Mesothelial cell of epicardium (in vitro differentiated cells): ENCODE measurements around the gene LRIG1. TPM values are rescaled to one million over a fixed set of nuclear protein-coding genes. Genes with fewer than 3 reads are reported as not detected.

ENCODE experiments used
- DNase-seq, 2 experiments: peaks; one replicate each; pipeline ENCODE4 v3.0.0; 2021; ENCODE audit warnings: low spot score in 2 of 2; ENCODE audit not compliant: unreplicated experiment in 2 of 2
- H3K27ac Mint-ChIP-seq: 2 replicates; pipeline ENCODE4 v1.8.0; 2021; ENCODE audit warnings: mixed read lengths
- H3K27me3 Mint-ChIP-seq: 2 replicates; pipeline ENCODE4 v1.8.0; 2021; ENCODE audit warnings: low read depth, mixed read lengths
- H3K36me3 Mint-ChIP-seq: 2 replicates; pipeline ENCODE4 v1.8.0; 2021; ENCODE audit warnings: mixed read lengths
- H3K4me1 Mint-ChIP-seq: 2 replicates; pipeline ENCODE4 v1.8.0; 2021; ENCODE audit warnings: mixed read lengths
- H3K4me3 Mint-ChIP-seq: 2 replicates; pipeline ENCODE4 v1.8.0; 2021; ENCODE audit warnings: mild to moderate bottlenecking, moderate library complexity, mixed read lengths
- H3K9me3 Mint-ChIP-seq: 2 replicates; pipeline ENCODE4 v1.8.0; 2021; ENCODE audit warnings: mixed read lengths
- CTCF ChIP-seq: fragments of 200-600 bp; sonication (generic); IDR thresholded peaks from one replicate; pipeline ENCODE4 v1.5.0; 2021; ENCODE audit warnings: antibody characterized with exemption; ENCODE audit not compliant: unreplicated experiment
- total RNA-seq: library from RNA; stranded (reverse); gene quantifications from 3 replicates; pipeline ENCODE4 v1.2.1, GENCODE V29; 2021

The LRIG1 gene
- total RNA-seq, 1 donor from 2014 or later: 5.5 TPM

GRCh38 chr3:66463054-66463631, 37.7 kb downstream of the LRIG1 start:
- Mint-ChIP-seq H3K4me3 (no peak overlapping the region), H3K36me3 (no peaks in the 10 kb centered on the region), H3K9me3 (no peaks in the 10 kb centered on the region), H3K27ac (no peak overlapping the region), H3K27me3 (peaks cover 23% of the 10 kb centered on the region), H3K4me1 (peaks cover 2% of the 10 kb centered on the region)
- no peak for DNase-seq
- no peak for TF ChIP-seq CTCF

- DNase-seq: no peak
- Mint-ChIP-seq H3K4me1 (no peaks in the 10 kb centered on the region), H3K27ac (no peak overlapping the region), H3K27me3 (peaks cover 10% of the 10 kb centered on the region), H3K9me3 (no peaks in the 10 kb centered on the region), H3K36me3 (no peaks in the 10 kb centered on the region), H3K4me3 (no peak overlapping the region)
- TF ChIP-seq CTCF: no peak
Measured at GRCh38 chr3:66457252-66457651, 43.6 kb downstream of the LRIG1 start.

GRCh38 chr3:66456711-66457173, 44.1 kb downstream of the LRIG1 start:
- Mint-ChIP-seq H3K4me3 (no peak overlapping the region), H3K27me3 (peaks cover 5% of the 10 kb centered on the region), H3K9me3 (no peaks in the 10 kb centered on the region), H3K4me1 (no peaks in the 10 kb centered on the region), H3K27ac (no peak overlapping the region), H3K36me3 (no peaks in the 10 kb centered on the region)
- TF ChIP-seq CTCF: no peak
- DNase-seq: no peak

GRCh38 chr3:66454464-66454859, 46.4 kb downstream of the LRIG1 start:
- peaks cover 6% of the 10 kb centered on the region for H3K4me1 Mint-ChIP-seq

GRCh38 chr3:66453651-66454463, 47.0 kb downstream of the LRIG1 start:
- Mint-ChIP-seq H3K9me3 (no peaks in the 10 kb centered on the region), H3K4me3 (no peak overlapping the region), H3K27ac (no peak overlapping the region), H3K36me3 (no peaks in the 10 kb centered on the region), H3K27me3 (peaks cover 6% of the 10 kb centered on the region), H3K4me1 (peaks cover 6% of the 10 kb centered on the region)
- DNase-seq: no peak
- TF ChIP-seq CTCF: no peak

More at GRCh38 chr3:66454464-66454859, 46.4 kb downstream of the LRIG1 start:
- H3K27me3 Mint-ChIP-seq: peaks cover 7% of the 10 kb centered on the region
- no peak overlapping the region for H3K27ac Mint-ChIP-seq
- H3K36me3 Mint-ChIP-seq: no peaks in the 10 kb centered on the region
- DNase-seq: no peak
- H3K4me3 Mint-ChIP-seq: no peak overlapping the region
- TF ChIP-seq CTCF: no peak
- H3K9me3 Mint-ChIP-seq: no peaks in the 10 kb centered on the region
